ENCODE results near the gene ITGB2.

The ITGB2 gene

DNA sequence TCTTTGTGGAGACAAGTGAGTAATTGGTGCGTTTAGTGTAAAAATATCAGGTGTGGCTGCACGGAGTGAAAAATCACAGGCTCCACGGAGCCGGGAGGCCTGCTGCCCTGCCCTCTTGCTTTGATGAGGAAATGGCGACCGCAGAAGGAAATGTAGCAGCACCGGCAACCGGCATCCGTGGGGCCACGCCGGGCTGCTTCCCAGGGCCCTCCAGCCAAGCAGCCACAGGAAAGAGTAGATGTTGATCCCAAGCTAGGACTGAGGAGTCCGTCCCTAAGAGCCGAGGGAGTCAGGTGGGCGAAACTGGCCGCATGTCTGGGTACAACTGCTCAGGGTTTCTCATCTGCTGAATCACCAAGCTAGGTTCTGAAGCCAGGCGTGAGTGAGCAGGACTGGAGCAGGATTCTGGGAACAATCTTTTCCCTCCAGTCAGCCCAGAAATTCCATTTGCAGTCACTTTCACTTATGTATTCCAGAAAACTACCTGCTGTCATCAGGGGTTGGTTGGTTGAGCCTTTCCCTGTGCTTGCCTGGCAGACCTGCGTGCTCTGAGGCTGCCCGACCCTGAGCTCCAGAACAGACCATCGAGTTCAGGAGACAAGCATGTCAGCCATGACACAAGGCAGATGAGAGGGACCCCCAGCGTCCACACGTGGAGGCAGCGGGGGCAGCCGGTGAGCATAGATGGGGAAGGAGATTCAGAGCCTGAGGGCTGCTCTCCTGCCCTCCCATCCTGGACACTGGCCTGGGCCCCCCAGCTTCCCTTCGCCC is 5.8 kb upstream of the ITGB2 start:
- DNase-seq: peak; percentile 51 to 58 (median 57)
- Histone ChIP-seq H3K4me1 (ENCODE audit: control insufficient read depth, insufficient read depth, low read length, poor library complexity, severe bottlenecking) (peaks cover 62% of the 10 kb centered on the region), H3K27ac (ENCODE audit: insufficient read depth, low read length, poor library complexity, severe bottlenecking) (peak overlapping the region; percentile 83), H3K9me3 (ENCODE audit: control insufficient read depth, low read length) (no peaks in the 10 kb centered on the region), H3K4me3 (ENCODE audit: insufficient read depth, low read depth, low read length, poor library complexity, severe bottlenecking) (peak overlapping the region; percentile 71), H3K36me3 (ENCODE audit: control insufficient read depth, insufficient read depth, low read length) (no peaks in the 10 kb centered on the region), H3K27me3 (replicated peaks; ENCODE audit: control insufficient read depth, insufficient read depth, low read length, poor library complexity, severe bottlenecking) (no peaks in the 10 kb centered on the region)

GRCh38 chr21:44925378-44925755 is 4.7 kb upstream of the ITGB2 start:
- peak overlapping the region; percentile 62 for H3K27ac ChIP-seq (ENCODE audit: insufficient read depth, low read length, poor library complexity, severe bottlenecking)
- H3K4me3 ChIP-seq (ENCODE audit: insufficient read depth, low read depth, low read length, poor library complexity, severe bottlenecking): no peak overlapping the region
- DNase-seq: no peak
- no peaks in the 10 kb centered on the region for H3K27me3 ChIP-seq (replicated peaks; ENCODE audit: control insufficient read depth, insufficient read depth, low read length, poor library complexity, severe bottlenecking)
- peaks cover 59% of the 10 kb centered on the region for H3K4me1 ChIP-seq (ENCODE audit: control insufficient read depth, insufficient read depth, low read length, poor library complexity, severe bottlenecking)
- no peaks in the 10 kb centered on the region for H3K36me3 ChIP-seq (ENCODE audit: control insufficient read depth, insufficient read depth, low read length)
- H3K9me3 ChIP-seq (ENCODE audit: control insufficient read depth, low read length): no peaks in the 10 kb centered on the region

DNA sequence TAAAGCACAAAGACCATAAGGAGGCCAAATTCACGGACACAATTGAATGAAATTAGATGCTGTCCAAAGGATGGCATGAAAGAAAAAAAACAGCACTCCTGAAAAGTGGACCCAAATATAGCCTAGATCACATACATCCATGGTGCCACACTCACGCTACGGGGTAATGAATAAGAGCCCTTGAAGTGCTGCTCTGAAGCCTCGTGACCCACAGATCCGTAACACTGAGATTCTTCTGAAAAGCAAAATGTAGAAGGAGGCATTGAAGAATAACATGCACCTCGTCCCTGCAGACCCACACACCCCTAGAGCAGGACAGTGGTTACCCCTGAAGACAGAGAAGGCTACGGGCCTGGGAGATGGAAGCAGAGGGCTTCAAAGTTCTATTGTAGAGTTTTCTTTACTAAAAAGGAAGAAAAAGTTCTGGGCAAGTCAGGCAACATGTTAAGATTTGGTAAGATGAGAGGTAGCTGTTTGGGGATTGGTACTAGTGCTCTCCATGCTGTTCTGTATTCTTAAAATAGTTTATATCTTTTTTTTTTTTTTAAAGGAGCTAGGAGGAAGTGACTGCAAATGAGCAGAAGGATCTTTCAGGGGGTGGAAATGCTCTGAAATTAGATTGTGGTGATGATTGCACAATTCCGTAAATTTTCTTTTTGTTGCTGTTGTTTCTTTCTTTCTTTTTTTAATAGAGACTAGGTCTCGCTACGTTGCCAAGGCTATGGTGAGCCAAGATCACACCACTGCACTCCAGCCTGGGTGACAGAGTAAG is 4.1 kb upstream of the ITGB2 start:
- no peaks in the 10 kb centered on the region for H3K9me3 ChIP-seq (ENCODE audit: control insufficient read depth, low read length)
- H3K36me3 ChIP-seq (ENCODE audit: control insufficient read depth, insufficient read depth, low read length): no peaks in the 10 kb centered on the region
- H3K4me3 ChIP-seq (ENCODE audit: insufficient read depth, low read depth, low read length, poor library complexity, severe bottlenecking): no peak overlapping the region
- peak overlapping the region; percentile 62 for H3K27ac ChIP-seq (ENCODE audit: insufficient read depth, low read length, poor library complexity, severe bottlenecking)
- DNase-seq: no peak
- H3K4me1 ChIP-seq (ENCODE audit: control insufficient read depth, insufficient read depth, low read length, poor library complexity, severe bottlenecking): peaks cover 53% of the 10 kb centered on the region
- H3K27me3 ChIP-seq (replicated peaks; ENCODE audit: control insufficient read depth, insufficient read depth, low read length, poor library complexity, severe bottlenecking): no peaks in the 10 kb centered on the region

GRCh38 chr21:44923480-44924084 is 2.9 kb upstream of the ITGB2 start:
- H3K4me3 ChIP-seq (ENCODE audit: insufficient read depth, low read depth, low read length, poor library complexity, severe bottlenecking): no peak overlapping the region
- no peaks in the 10 kb centered on the region for H3K27me3 ChIP-seq (replicated peaks; ENCODE audit: control insufficient read depth, insufficient read depth, low read length, poor library complexity, severe bottlenecking)
- no peaks in the 10 kb centered on the region for H3K36me3 ChIP-seq (ENCODE audit: control insufficient read depth, insufficient read depth, low read length)
- H3K9me3 ChIP-seq (ENCODE audit: control insufficient read depth, low read length): no peaks in the 10 kb centered on the region
- no peak for DNase-seq
- no peak overlapping the region for H3K27ac ChIP-seq (ENCODE audit: insufficient read depth, low read length, poor library complexity, severe bottlenecking)
- peaks cover 49% of the 10 kb centered on the region for H3K4me1 ChIP-seq (ENCODE audit: control insufficient read depth, insufficient read depth, low read length, poor library complexity, severe bottlenecking)

DNA sequence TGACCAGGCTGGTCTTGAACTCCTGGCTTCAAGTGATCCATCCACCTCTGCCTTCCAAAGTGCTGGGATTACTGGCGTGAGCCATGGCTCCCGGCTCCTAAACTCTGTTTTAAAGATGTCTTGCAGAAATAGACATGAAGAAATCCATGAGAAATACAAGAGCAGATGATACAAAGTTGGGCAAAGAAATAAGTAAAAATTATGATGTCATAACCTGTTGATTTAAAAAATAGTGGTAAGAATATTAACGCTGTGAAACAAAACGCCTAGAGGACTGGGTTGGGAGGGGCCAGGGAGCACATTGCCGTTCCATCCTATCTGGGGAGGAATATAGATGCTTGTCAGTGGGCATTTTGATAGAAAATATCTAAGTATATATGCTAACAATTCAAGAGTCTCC is 1.2 kb upstream of the ITGB2 start:
- peaks cover 54% of the 10 kb centered on the region for H3K4me1 ChIP-seq (ENCODE audit: control insufficient read depth, insufficient read depth, low read length, poor library complexity, severe bottlenecking)
- no peak for DNase-seq

GRCh38 chr21:44919913-44920693 is 596 bp downstream of the ITGB2 start:
- no peaks in the 10 kb centered on the region for H3K9me3 ChIP-seq (ENCODE audit: control insufficient read depth, low read length)
- peak overlapping the region; percentile 87 for H3K4me3 ChIP-seq (ENCODE audit: insufficient read depth, low read depth, low read length, poor library complexity, severe bottlenecking)
- peaks cover 5% of the 10 kb centered on the region for H3K36me3 ChIP-seq (ENCODE audit: control insufficient read depth, insufficient read depth, low read length)
- peak overlapping the region; percentile 74 for H3K27ac ChIP-seq (ENCODE audit: insufficient read depth, low read length, poor library complexity, severe bottlenecking)
- no peaks in the 10 kb centered on the region for H3K27me3 ChIP-seq (replicated peaks; ENCODE audit: control insufficient read depth, insufficient read depth, low read length, poor library complexity, severe bottlenecking)
- no peak for DNase-seq
- peaks cover 50% of the 10 kb centered on the region for H3K4me1 ChIP-seq (ENCODE audit: control insufficient read depth, insufficient read depth, low read length, poor library complexity, severe bottlenecking)

More for the DNA sequence above, 1.2 kb upstream of the ITGB2 start:
- H3K4me3 ChIP-seq (ENCODE audit: insufficient read depth, low read depth, low read length, poor library complexity, severe bottlenecking): peak overlapping the region; percentile 87
- H3K27ac ChIP-seq (ENCODE audit: insufficient read depth, low read length, poor library complexity, severe bottlenecking): peak overlapping the region; percentile 74
- H3K27me3 ChIP-seq (replicated peaks; ENCODE audit: control insufficient read depth, insufficient read depth, low read length, poor library complexity, severe bottlenecking): no peaks in the 10 kb centered on the region
- H3K36me3 ChIP-seq (ENCODE audit: control insufficient read depth, insufficient read depth, low read length): peaks cover 5% of the 10 kb centered on the region
- no peaks in the 10 kb centered on the region for H3K9me3 ChIP-seq (ENCODE audit: control insufficient read depth, low read length)

DNA sequence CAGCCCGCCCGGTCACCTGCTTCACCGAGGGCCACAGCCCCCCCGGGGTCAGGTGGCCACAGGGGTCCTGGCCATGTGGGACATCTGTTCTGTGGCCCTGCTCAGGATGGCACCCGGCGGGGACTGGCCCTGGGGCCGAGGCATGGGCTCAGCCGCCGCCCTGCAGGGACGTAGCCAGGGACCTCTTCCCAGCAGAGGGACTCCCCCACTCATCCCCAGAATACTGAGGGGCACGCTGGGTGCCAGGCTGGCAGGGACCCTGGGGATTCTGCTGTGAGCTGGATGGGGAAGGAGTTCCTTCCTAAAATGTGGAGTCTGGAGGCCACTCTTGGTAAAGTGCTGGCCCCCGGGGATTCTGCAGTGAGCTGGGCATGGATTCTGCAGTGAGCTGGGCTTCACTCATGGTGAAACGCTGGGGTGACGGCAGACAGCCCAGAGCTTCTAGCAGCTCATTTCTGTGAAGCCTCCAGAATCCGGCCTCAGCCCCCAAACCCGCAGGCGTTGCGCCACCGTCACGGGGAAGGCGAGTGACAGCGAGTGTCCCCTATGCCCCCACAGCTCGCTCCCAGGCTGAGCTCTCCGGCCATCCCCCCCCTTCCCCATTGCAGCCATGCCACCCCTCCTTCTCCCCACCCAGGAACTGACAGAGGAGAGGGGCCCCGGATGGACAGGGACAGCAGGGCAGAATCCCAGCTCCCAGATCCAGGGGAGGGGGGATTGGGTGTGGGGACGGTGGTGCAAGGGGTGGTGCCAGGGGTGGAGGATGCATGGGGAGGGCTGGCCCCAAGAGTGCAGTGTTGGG is 1.4 kb downstream of the ITGB2 start:
- no peak for DNase-seq
- Histone ChIP-seq H3K4me1 (ENCODE audit: control insufficient read depth, insufficient read depth, low read length, poor library complexity, severe bottlenecking) (peaks cover 54% of the 10 kb centered on the region), H3K36me3 (ENCODE audit: control insufficient read depth, insufficient read depth, low read length) (peaks cover 5% of the 10 kb centered on the region), H3K27me3 (replicated peaks; ENCODE audit: control insufficient read depth, insufficient read depth, low read length, poor library complexity, severe bottlenecking) (no peaks in the 10 kb centered on the region), H3K4me3 (ENCODE audit: insufficient read depth, low read depth, low read length, poor library complexity, severe bottlenecking) (peak overlapping the region; percentile 87), H3K9me3 (ENCODE audit: control insufficient read depth, low read length) (no peaks in the 10 kb centered on the region), H3K27ac (ENCODE audit: insufficient read depth, low read length, poor library complexity, severe bottlenecking) (peak overlapping the region; percentile 74)

DNA sequence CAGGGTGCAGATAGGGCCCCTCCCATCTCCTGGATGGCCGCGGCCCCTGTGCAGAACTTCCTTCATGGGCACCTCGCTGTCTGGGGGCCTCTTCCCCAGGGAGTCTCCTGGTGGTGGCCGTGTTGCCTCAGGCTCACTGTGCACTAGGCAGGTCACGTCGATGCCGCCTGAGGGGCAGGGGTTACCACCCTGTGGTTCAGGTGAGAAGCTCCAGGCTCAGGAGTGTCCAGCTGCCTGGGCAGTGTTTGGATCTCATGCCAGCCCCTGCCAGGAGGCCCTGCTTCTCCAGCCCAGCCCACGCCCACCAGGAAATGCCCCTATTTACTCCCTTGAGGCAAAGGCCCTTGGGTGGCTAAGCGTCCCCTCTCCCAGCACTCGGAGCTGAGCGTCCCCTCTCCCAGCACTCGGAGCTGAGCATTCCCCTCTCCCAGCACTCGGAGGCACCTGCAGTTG is 2.1 kb downstream of the ITGB2 start:
- Histone ChIP-seq H3K4me1 (ENCODE audit: control insufficient read depth, insufficient read depth, low read length, poor library complexity, severe bottlenecking) (peaks cover 58% of the 10 kb centered on the region), H3K4me3 (ENCODE audit: insufficient read depth, low read depth, low read length, poor library complexity, severe bottlenecking) (peak overlapping the region; percentile 87), H3K27me3 (replicated peaks; ENCODE audit: control insufficient read depth, insufficient read depth, low read length, poor library complexity, severe bottlenecking) (no peaks in the 10 kb centered on the region), H3K9me3 (ENCODE audit: control insufficient read depth, low read length) (no peaks in the 10 kb centered on the region), H3K27ac (ENCODE audit: insufficient read depth, low read length, poor library complexity, severe bottlenecking) (peak overlapping the region; percentile 74), H3K36me3 (ENCODE audit: control insufficient read depth, insufficient read depth, low read length) (peaks cover 5% of the 10 kb centered on the region)
- DNase-seq: no peak

- Histone ChIP-seq H3K4me1 (ENCODE audit: control insufficient read depth, insufficient read depth, low read length, poor library complexity, severe bottlenecking) (peaks cover 63% of the 10 kb centered on the region), H3K36me3 (ENCODE audit: control insufficient read depth, insufficient read depth, low read length) (peaks cover 5% of the 10 kb centered on the region), H3K27ac (ENCODE audit: insufficient read depth, low read length, poor library complexity, severe bottlenecking) (peak overlapping the region; percentile 74), H3K4me3 (ENCODE audit: insufficient read depth, low read depth, low read length, poor library complexity, severe bottlenecking) (peak overlapping the region; percentile 87), H3K27me3 (replicated peaks; ENCODE audit: control insufficient read depth, insufficient read depth, low read length, poor library complexity, severe bottlenecking) (no peaks in the 10 kb centered on the region), H3K9me3 (ENCODE audit: control insufficient read depth, low read length) (no peaks in the 10 kb centered on the region)
- no peak for DNase-seq
Observed at GRCh38 chr21:44918107-44918470, 2.6 kb downstream of the ITGB2 start.
